ENCODE results near the gene MLX. TPM values are rescaled to one million over a fixed set of nuclear protein-coding genes. Genes with fewer than 3 reads are reported as not detected.

The MLX gene
- total and polyA plus RNA-seq, 2 donors (not counting 1 experiment from before 2014, with no cell fraction given): 36.2 to 49.3 TPM

DNA sequence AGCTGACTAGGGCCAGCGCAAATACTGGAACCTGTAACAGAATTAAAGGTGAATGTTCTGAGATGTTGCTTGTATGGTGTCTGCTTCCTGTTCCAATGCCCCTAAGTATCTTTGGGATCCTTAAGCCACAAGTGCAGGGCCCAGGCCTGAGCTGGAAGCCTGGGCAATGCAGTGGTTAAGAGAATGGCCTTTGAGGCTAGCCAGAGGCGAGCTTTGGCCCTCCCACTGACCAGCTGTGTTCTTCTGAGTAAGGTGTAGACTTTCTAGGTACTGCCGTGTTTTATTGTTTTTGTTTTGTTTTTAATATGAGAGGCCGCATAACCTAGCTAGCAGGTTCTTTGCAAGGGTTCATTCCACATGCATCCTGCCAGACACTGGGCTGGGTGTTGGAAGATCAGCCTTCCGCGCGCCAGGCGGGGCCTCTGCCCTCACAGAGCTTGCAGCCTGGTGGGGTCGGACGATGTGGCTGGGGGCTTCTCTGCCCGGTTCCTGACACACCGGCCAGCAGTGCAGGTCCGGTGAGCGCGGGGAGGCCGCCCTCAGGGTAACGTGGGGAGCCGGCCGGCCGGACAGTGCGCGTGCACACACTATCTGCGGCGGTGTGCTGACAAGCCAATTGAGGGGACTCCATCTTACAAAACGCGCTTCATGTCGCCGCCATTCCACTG is 551 bp upstream of the MLX start:
- H3K9me3 ChIP-seq (ENCODE audit: control insufficient read depth, insufficient read depth, low read depth, low read length): no peaks in the 10 kb centered on the region
- H2AFZ ChIP-seq (ENCODE audit: low read length): peak overlapping the region; percentile 55
- peak overlapping the region; percentile 88 for H3K27ac ChIP-seq (ENCODE audit: insufficient read depth, low read length)
- H3K4me2 ChIP-seq (ENCODE audit: extremely low read depth, insufficient read depth, low read length): peak overlapping the region; percentile 66
- no peaks in the 10 kb centered on the region for H3K27me3 ChIP-seq (ENCODE audit: control insufficient read depth, insufficient read depth, low read length)
- peaks cover 31% of the 10 kb centered on the region for H3K36me3 ChIP-seq (ENCODE audit: control insufficient read depth, insufficient read depth, low read length)
- peak overlapping the region; percentile 86 for H3K9ac ChIP-seq (ENCODE audit: insufficient read depth, low read length)
- DNase-seq (ENCODE audit: low read depth in 2 of 2): no peak
- peaks cover 16% of the 10 kb centered on the region for H3K4me1 ChIP-seq (ENCODE audit: control insufficient read depth, extremely low read depth, insufficient read depth, low read length)
- TF ChIP-seq, protein P1, sequence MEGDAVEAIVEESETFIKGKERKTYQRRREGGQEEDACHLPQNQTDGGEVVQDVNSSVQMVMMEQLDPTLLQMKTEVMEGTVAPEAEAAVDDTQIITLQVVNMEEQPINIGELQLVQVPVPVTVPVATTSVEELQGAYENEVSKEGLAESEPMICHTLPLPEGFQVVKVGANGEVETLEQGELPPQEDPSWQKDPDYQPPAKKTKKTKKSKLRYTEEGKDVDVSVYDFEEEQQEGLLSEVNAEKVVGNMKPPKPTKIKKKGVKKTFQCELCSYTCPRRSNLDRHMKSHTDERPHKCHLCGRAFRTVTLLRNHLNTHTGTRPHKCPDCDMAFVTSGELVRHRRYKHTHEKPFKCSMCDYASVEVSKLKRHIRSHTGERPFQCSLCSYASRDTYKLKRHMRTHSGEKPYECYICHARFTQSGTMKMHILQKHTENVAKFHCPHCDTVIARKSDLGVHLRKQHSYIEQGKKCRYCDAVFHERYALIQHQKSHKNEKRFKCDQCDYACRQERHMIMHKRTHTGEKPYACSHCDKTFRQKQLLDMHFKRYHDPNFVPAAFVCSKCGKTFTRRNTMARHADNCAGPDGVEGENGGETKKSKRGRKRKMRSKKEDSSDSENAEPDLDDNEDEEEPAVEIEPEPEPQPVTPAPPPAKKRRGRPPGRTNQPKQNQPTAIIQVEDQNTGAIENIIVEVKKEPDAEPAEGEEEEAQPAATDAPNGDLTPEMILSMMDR (conservative IDR thresholded peaks at IDR 0.05 in 1 of 2, IDR thresholded peaks at IDR 0.05 in 1 of 2; ENCODE audit: low read depth in 1 of 2, low read length in 2 of 2): no peak
- no peak for TF ChIP-seq EZH2 (IDR thresholded peaks at IDR 0.05; ENCODE audit: low read length, missing control alignments)
- H3K79me2 ChIP-seq (ENCODE audit: control insufficient read depth, insufficient read depth, low read length): peaks cover 51% of the 10 kb centered on the region
- H4K20me1 ChIP-seq (ENCODE audit: control insufficient read depth, extremely low read depth, insufficient read depth, low read length): no peaks in the 10 kb centered on the region
- peak overlapping the region in 3 of 4 experiments; percentile 85 to 93 (median 87) for H3K4me3 ChIP-seq (replicated peaks in 1 of 4; ENCODE audit: control extremely low read depth in 1 of 4, insufficient read depth in 1 of 4, low read depth in 3 of 4, low read length in 4 of 4)

DNA sequence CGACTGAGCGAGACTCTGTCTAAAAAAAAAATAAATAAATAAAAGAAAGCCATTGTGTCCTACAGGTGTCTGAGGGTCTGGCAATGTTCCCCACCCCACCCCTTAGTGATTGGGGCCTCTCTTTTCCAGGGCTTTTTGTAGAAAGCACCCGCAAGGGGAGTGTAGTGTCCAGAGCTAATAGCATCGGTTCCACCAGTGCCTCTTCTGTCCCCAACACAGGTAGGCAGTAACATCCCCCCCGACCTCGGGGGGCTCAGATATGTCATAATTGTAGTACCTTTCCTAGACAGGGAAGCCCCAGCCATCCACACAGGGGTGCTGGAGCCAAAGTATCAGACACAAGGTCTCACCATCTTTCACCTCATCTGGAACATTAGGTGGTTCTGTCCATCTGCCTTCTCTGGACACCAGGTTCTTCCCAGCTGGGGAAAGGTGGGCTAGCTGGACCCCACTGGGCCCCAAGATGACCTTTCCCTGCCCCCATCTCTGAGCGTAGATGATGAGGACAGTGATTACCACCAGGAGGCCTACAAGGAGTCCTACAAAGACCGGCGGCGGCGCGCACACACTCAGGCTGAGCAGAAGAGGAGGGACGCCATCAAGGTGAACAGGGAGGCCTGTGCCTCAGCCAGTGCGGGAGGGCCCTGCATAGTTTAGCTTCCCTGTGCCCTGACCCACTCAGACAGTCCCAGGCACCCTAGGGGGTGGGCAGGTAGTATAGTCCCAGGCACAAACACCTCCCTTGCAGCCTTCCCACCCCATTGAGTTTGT is 1.6 kb downstream of the MLX start:
- no peak overlapping the region for H2AFZ ChIP-seq (ENCODE audit: low read length)
- no peak for TF ChIP-seq EZH2 (IDR thresholded peaks at IDR 0.05; ENCODE audit: low read length, missing control alignments)
- TF ChIP-seq, protein P1 (conservative IDR thresholded peaks at IDR 0.05 in 1 of 2, IDR thresholded peaks at IDR 0.05 in 1 of 2; ENCODE audit: low read depth in 1 of 2, low read length in 2 of 2): no peak
- H3K4me2 ChIP-seq (ENCODE audit: extremely low read depth, insufficient read depth, low read length): no peak overlapping the region
- no peak overlapping the region for H3K9ac ChIP-seq (ENCODE audit: insufficient read depth, low read length)
- H3K27me3 ChIP-seq (ENCODE audit: control insufficient read depth, insufficient read depth, low read length): no peaks in the 10 kb centered on the region
- H3K79me2 ChIP-seq (ENCODE audit: control insufficient read depth, insufficient read depth, low read length): peaks cover 36% of the 10 kb centered on the region
- no peak overlapping the region for H3K4me3 ChIP-seq (replicated peaks in 1 of 4; ENCODE audit: control extremely low read depth in 1 of 4, insufficient read depth in 1 of 4, low read depth in 3 of 4, low read length in 4 of 4)
- DNase-seq (ENCODE audit: low read depth in 2 of 2): no peak
- H3K9me3 ChIP-seq (ENCODE audit: control insufficient read depth, insufficient read depth, low read depth, low read length): no peaks in the 10 kb centered on the region
- peaks cover 46% of the 10 kb centered on the region for H3K36me3 ChIP-seq (ENCODE audit: control insufficient read depth, insufficient read depth, low read length)
- peaks cover 9% of the 10 kb centered on the region for H3K4me1 ChIP-seq (ENCODE audit: control insufficient read depth, extremely low read depth, insufficient read depth, low read length)
- no peak overlapping the region for H3K27ac ChIP-seq (ENCODE audit: insufficient read depth, low read length)
- no peaks in the 10 kb centered on the region for H4K20me1 ChIP-seq (ENCODE audit: control insufficient read depth, extremely low read depth, insufficient read depth, low read length)

GRCh38 chr17:42571435-42572225 is 4.7 kb downstream of the MLX start:
- H4K20me1 ChIP-seq (ENCODE audit: control insufficient read depth, extremely low read depth, insufficient read depth, low read length): no peaks in the 10 kb centered on the region
- H3K4me3 ChIP-seq (replicated peaks in 1 of 4; ENCODE audit: control extremely low read depth in 1 of 4, insufficient read depth in 1 of 4, low read depth in 3 of 4, low read length in 4 of 4): no peak overlapping the region
- peaks cover 42% of the 10 kb centered on the region for H3K79me2 ChIP-seq (ENCODE audit: control insufficient read depth, insufficient read depth, low read length)
- no peak overlapping the region for H3K9ac ChIP-seq (ENCODE audit: insufficient read depth, low read length)
- TF ChIP-seq, protein P1 (conservative IDR thresholded peaks at IDR 0.05 in 1 of 2, IDR thresholded peaks at IDR 0.05 in 1 of 2; ENCODE audit: low read depth in 1 of 2, low read length in 2 of 2): no peak
- no peak for TF ChIP-seq EZH2 (IDR thresholded peaks at IDR 0.05; ENCODE audit: low read length, missing control alignments)
- H3K4me1 ChIP-seq (ENCODE audit: control insufficient read depth, extremely low read depth, insufficient read depth, low read length): peaks cover 4% of the 10 kb centered on the region
- no peak overlapping the region for H2AFZ ChIP-seq (ENCODE audit: low read length)
- no peaks in the 10 kb centered on the region for H3K9me3 ChIP-seq (ENCODE audit: control insufficient read depth, insufficient read depth, low read depth, low read length)
- H3K4me2 ChIP-seq (ENCODE audit: extremely low read depth, insufficient read depth, low read length): no peak overlapping the region
- H3K27me3 ChIP-seq (ENCODE audit: control insufficient read depth, insufficient read depth, low read length): no peaks in the 10 kb centered on the region
- H3K27ac ChIP-seq (ENCODE audit: insufficient read depth, low read length): peak overlapping the region; percentile 9
- H3K36me3 ChIP-seq (ENCODE audit: control insufficient read depth, insufficient read depth, low read length): peaks cover 35% of the 10 kb centered on the region
- DNase-seq (ENCODE audit: low read depth in 2 of 2): no peak

Data from fibroblast of lung (primary cell).